ENCODE results near the gene MTF1. TPM values are rescaled to one million over a fixed set of nuclear protein-coding genes. Genes with fewer than 3 reads are reported as not detected.
"Not testable (repeated sequence)": the region's sequence is repeated elsewhere in the genome, so short reads cannot be mapped to it uniquely, and the experiment has no call there.

MTF1 gene
- total RNA-seq, 3 donors from 2014 or later = 4.9 to 5.3 (median 5.0) TPM

DNA sequence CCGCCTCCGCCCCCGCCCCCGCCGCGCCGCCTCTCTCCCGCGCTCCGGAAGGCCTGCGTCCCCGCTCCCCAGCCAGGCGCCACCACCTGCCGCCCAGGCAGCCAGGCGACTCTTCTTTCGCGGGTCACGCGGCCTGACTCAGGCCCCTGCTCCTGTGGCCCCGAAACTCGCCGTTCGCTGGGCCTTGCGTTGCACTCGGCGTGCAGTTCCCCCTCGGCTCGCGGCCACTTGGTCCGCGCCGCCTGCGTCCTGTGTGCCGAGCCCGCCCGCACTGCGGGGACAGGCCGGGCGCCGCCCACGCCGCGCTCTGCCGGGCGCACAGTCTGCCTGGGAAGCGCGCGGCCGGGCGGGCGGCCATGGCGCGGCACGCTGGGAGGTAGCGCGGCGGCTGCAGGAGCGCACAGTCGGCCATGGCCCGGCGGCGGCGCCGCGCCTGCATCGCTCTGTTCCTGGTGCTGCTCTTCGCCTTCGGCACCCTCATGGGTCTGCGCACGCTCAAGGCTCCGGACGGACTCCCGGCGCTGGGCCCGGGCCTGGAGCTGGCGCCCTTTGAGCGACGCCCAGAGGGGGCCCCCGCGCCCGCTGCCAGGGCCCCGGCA, 65.5 kb downstream of the MTF1 start, which contains the start of gene MANEAL:
Gene MANEAL (plus strand): TSS at position 75 of the 599 bp plus-strand sequence. CDS start 336 bp downstream, at position 411.
- Histone ChIP-seq H3K27ac (peak within 1 kb of the TSS in 1 of 2 donors; percentile 48), H3K27me3 (no peaks in the 10 kb centered on the region), H3K4me3 (peak within 1 kb of the TSS; percentile 47 to 84 (median 61)), H3K4me1 (peaks cover 6 to 7% of the 10 kb centered on the region in 2 donors), H3K9me3 (no peaks in the 10 kb centered on the region), H3K36me3 (no peaks in the 10 kb centered on the region)
- intact Hi-C loops (cut with DNase I; ENCODE audit: low total_unique reads) = no loop called here
- TF ChIP-seq POLR2AphosphoS5 (IDR thresholded peaks at IDR 0.05) (no peak), POLR2A (IDR thresholded peaks at IDR 0.05) (no peak)
- TF ChIP-seq, protein P1, sequence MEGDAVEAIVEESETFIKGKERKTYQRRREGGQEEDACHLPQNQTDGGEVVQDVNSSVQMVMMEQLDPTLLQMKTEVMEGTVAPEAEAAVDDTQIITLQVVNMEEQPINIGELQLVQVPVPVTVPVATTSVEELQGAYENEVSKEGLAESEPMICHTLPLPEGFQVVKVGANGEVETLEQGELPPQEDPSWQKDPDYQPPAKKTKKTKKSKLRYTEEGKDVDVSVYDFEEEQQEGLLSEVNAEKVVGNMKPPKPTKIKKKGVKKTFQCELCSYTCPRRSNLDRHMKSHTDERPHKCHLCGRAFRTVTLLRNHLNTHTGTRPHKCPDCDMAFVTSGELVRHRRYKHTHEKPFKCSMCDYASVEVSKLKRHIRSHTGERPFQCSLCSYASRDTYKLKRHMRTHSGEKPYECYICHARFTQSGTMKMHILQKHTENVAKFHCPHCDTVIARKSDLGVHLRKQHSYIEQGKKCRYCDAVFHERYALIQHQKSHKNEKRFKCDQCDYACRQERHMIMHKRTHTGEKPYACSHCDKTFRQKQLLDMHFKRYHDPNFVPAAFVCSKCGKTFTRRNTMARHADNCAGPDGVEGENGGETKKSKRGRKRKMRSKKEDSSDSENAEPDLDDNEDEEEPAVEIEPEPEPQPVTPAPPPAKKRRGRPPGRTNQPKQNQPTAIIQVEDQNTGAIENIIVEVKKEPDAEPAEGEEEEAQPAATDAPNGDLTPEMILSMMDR (IDR thresholded peaks at IDR 0.05) = no peak
- no peak for DNase-seq (ENCODE audit: low spot score in 2 of 2)

DNA sequence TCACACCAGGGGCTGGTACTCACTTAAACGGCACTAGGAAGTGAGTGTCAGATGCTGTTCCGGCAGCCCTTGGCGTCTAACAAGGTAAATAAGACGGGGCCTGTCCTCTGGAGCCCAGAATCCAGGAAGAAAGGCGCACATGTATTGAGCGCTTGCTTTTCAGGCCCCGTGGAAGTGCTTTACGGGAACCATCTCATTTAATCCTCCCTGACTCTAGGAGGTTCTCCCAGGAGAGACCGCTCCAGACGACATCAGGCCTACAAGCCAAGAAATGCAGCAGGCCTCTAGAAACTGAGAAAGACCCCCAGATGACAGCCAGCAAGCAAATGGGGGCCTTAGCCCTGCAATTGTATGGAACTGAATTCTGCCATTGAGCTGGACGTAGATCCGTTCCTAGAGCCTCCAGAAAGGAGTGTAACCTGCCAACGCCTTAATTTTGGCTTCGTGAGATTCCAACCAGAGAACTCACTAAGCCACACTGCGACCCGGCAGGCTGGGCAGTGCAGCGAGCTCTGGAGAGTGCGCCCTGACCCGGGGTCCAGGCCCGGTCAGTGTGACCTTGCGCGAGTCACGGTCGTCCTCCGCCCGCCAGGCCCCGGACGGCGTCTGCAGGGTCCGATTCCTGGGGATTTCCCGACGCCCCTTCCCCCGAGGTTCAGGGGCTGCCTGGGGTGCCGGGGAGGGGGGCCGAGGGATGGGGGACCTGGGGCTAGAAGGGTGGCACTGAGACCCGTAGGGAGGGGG, 66.3 kb downstream of the MTF1 start:
- Histone ChIP-seq H3K4me1 (peaks cover 6 to 7% of the 10 kb centered on the region in 2 donors), H3K27me3 (no peaks in the 10 kb centered on the region), H3K36me3 (no peaks in the 10 kb centered on the region), H3K4me3 (peak overlapping the region; percentile 47 to 84 (median 61)), H3K27ac (peak overlapping the region in 1 of 2 donors; percentile 48), H3K9me3 (no peaks in the 10 kb centered on the region)
- no peak for DNase-seq (ENCODE audit: low spot score in 2 of 2)
- no peak for TF ChIP-seq POLR2A (IDR thresholded peaks at IDR 0.05)
- no peak for TF ChIP-seq POLR2AphosphoS5 (IDR thresholded peaks at IDR 0.05)
- TF ChIP-seq, protein P1 (IDR thresholded peaks at IDR 0.05) = no peak
- intact Hi-C loops (cut with DNase I; ENCODE audit: low total_unique reads) = no loop called here

DNA sequence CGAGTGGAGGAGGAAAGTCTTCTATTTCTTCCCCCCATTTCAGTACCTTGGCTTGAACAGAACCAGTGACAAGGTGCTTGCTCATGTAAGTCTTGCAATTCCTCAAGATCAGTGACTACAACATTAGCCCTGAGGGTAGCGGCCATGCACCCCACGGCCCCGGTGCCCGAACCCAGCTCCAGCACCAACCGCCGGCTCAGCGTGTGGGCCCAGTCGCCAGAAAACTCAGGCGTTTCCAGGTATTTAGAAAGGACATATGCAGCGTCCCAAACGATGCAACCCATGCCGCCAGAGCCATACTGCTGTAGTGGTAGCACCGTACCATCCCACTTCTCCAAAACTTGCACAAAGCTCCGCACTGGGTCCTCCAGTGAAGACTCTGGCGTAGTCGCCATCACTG, 76.9 kb downstream of the MTF1 start:
- no peak for DNase-seq (ENCODE audit: low spot score in 2 of 2)

DNA sequence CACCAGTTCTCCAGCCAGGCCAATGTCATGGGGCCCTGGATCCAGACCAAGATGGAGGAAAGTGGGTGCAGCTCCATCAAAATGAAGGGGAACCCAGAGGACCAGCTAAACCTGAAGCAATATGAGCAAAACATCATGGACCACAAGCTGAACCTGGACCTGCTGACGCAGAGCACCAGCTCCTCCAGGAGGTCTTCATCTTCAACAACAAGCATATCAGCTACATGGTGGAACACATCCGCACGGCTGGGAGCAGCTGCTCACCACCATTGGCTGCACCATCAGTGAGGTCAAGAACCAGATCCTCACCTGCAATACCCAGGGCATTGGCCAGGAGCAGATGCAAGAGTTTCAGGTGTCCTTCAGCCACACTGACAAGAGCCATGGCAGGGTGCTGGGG, 80.7 kb downstream of the MTF1 start:
- peaks cover 0 to 18% of the 10 kb centered on the region in 2 donors for H3K27me3 ChIP-seq
- intact Hi-C loops (cut with DNase I; ENCODE audit: low total_unique reads) = no loop called here
- DNase-seq (ENCODE audit: low spot score in 2 of 2) = no peak
- H3K4me1 ChIP-seq = no peaks in the 10 kb centered on the region
- no peak overlapping the region for H3K27ac ChIP-seq
- H3K9me3 ChIP-seq = no peaks in the 10 kb centered on the region
- H3K4me3 ChIP-seq = no peak overlapping the region
- TF ChIP-seq POLR2A (IDR thresholded peaks at IDR 0.05) (no peak), POLR2AphosphoS5 (IDR thresholded peaks at IDR 0.05) (no peak)
- TF ChIP-seq, protein P1 (IDR thresholded peaks at IDR 0.05) = no peak
- H3K36me3 ChIP-seq = no peaks in the 10 kb centered on the region

More for the DNA sequence above, 76.9 kb downstream of the MTF1 start:
- no peaks in the 10 kb centered on the region for H3K36me3 ChIP-seq
- H3K4me1 ChIP-seq = no peaks in the 10 kb centered on the region
- H3K9me3 ChIP-seq = no peaks in the 10 kb centered on the region
- TF ChIP-seq, protein P1 (IDR thresholded peaks at IDR 0.05) = no peak
- no peak for TF ChIP-seq POLR2AphosphoS5 (IDR thresholded peaks at IDR 0.05)
- no peak for TF ChIP-seq POLR2A (IDR thresholded peaks at IDR 0.05)
- intact Hi-C loops (cut with DNase I; ENCODE audit: low total_unique reads) = no loop called here
- H3K27me3 ChIP-seq = peaks cover 0 to 28% of the 10 kb centered on the region in 2 donors
- no peak overlapping the region for H3K27ac ChIP-seq
- no peak overlapping the region for H3K4me3 ChIP-seq

DNA sequence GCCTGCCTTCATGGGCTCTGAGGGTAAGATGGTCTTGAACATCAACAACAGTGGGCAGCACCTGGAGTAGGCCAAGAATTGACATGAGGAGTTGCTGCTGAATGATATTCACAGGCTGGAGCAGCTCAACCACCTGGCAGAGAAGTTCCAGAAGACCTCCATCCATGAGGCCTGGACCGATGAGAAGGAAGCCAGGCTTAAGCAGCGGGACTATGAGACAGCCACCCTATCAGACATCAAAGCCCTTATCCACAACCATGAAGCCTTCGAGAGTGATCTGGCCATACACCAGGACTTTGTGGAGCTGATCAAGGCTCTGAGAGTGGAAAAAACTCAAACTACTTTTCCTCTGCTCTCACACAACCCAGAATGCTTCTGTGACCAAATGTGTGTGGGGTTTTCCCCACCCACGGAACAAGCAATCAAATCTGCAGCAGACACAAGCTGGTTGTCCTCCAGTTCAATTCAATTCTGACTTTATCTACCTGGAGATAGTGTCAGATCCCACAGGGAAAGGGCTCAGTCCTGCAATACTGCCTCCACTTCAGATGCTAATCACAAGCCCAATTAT, 82.4 kb downstream of the MTF1 start:
- H3K4me1 ChIP-seq = no peaks in the 10 kb centered on the region
- no peak overlapping the region for H3K4me3 ChIP-seq
- H3K27ac ChIP-seq = no peak overlapping the region
- H3K36me3 ChIP-seq = no peaks in the 10 kb centered on the region
- H3K27me3 ChIP-seq = peaks cover 0 to 5% of the 10 kb centered on the region in 2 donors
- intact Hi-C loops (cut with DNase I; ENCODE audit: low total_unique reads) = no loop called here
- DNase-seq (ENCODE audit: low spot score in 2 of 2) = no peak
- no peak for TF ChIP-seq POLR2A (IDR thresholded peaks at IDR 0.05)
- no peak for TF ChIP-seq POLR2AphosphoS5 (IDR thresholded peaks at IDR 0.05)
- TF ChIP-seq, protein P1 (IDR thresholded peaks at IDR 0.05) = no peak
- H3K9me3 ChIP-seq = no peaks in the 10 kb centered on the region

DNA sequence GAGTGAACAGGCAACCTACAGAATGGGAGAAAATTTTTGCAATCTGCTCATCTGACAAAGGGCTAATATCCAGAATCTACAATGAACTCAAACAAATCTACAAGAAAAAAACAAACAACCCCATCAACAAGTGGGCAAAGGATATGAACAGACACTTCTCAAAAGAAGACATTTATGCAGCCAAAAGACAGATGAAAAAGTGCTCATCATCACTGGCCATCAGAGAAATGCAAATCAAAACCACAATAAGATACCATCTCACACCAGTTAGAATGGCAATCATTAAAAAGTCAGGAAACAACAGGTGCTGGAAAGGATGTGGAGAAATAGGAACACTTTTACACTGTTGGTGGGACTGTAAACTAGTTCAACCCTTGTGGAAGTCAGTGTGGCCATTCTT, 88.0 kb downstream of the MTF1 start:
- H3K9me3 ChIP-seq; intact Hi-C loops (cut with DNase I; ENCODE audit: low total_unique reads); H3K4me1 ChIP-seq; H3K36me3 ChIP-seq; H3K4me3 ChIP-seq; DNase-seq (ENCODE audit: low spot score in 2 of 2); H3K27ac ChIP-seq: not testable (repeated sequence)
- H3K27me3 ChIP-seq = peaks cover 0 to 23% of the 10 kb centered on the region in 2 donors

Measured in breast epithelium (tissue), 4 donors.